ENCODE results near the gene CTSZ. TPM values are rescaled to one million over a fixed set of nuclear protein-coding genes. Genes with fewer than 3 reads are reported as not detected.

CTSZ gene
- total and polyA plus RNA-seq, 2 experiments from 2014 or later = 13.5 to 391 TPM

GRCh38 chr20:59026904-59027740, 20.1 kb upstream of the CTSZ start:
- in situ Hi-C loops (cut with MboI) = no loop called here
- Histone ChIP-seq H3K4me3 (no peak overlapping the region), H3K9ac (no peak overlapping the region), H3F3A (ENCODE audit: insufficient read depth) (peaks cover 44% of the 10 kb centered on the region), H4K20me1 (ENCODE audit: insufficient read depth) (peaks cover 14% of the 10 kb centered on the region; the same call in 1 of the 2 replicates), H3K9me2 (ENCODE audit: insufficient read depth) (no peaks in the 10 kb centered on the region), H3K9me3 (ENCODE audit: low read depth) (no peaks in the 10 kb centered on the region), H3K27ac (peak overlapping the region; percentile 28; the same call in 1 of the 2 replicates), H3K27me3 (replicated peaks; ENCODE audit: insufficient read depth) (no peaks in the 10 kb centered on the region), H3K4me1 (ENCODE audit: insufficient read depth) (peaks cover 40% of the 10 kb centered on the region), H3K4me2 (ENCODE audit: unreplicated experiment) (peak overlapping the region; percentile 84), H3K36me3 (ENCODE audit: low read depth) (peaks cover 28% of the 10 kb centered on the region), H3K79me2 (ENCODE audit: insufficient read depth) (peaks cover 75% of the 10 kb centered on the region), H2AFZ (no peak overlapping the region)
- TF ChIP-seq EZH2phosphoT487 (IDR thresholded peaks at IDR 0.05; ENCODE audit: insufficient read depth, low read depth) (no peak), EZH2 (IDR thresholded peaks at IDR 0.05; ENCODE audit: insufficient read depth, poor library complexity, severe bottlenecking) (no peak)
- WGBS, 2 experiments (ENCODE audit: low coverage in 1 of 2, low lambda C conversion rate in 2 of 2, missing lambda C conversion rate in 2 of 2) = 77% methylated on average over 5 of the region's 5 CpGs
- DNase-seq = no peak

GRCh38 chr20:59025511-59025910, 18.5 kb upstream of the CTSZ start:
- Histone ChIP-seq H3K9me3 (ENCODE audit: low read depth) (no peaks in the 10 kb centered on the region), H3K4me1 (ENCODE audit: insufficient read depth) (peaks cover 39% of the 10 kb centered on the region), H3K27ac (no peak overlapping the region), H3K9ac (no peak overlapping the region), H4K20me1 (ENCODE audit: insufficient read depth) (peaks cover 14% of the 10 kb centered on the region; the same call in 1 of the 2 replicates), H2AFZ (no peak overlapping the region), H3K4me3 (no peak overlapping the region), H3K27me3 (replicated peaks; ENCODE audit: insufficient read depth) (no peaks in the 10 kb centered on the region), H3K36me3 (ENCODE audit: low read depth) (peaks cover 28% of the 10 kb centered on the region), H3F3A (ENCODE audit: insufficient read depth) (peaks cover 50% of the 10 kb centered on the region), H3K4me2 (ENCODE audit: unreplicated experiment) (no peak overlapping the region), H3K79me2 (ENCODE audit: insufficient read depth) (peaks cover 59% of the 10 kb centered on the region), H3K9me2 (ENCODE audit: insufficient read depth) (no peaks in the 10 kb centered on the region)
- no peak for DNase-seq
- WGBS, 2 experiments (ENCODE audit: low coverage in 1 of 2, low lambda C conversion rate in 2 of 2, missing lambda C conversion rate in 2 of 2) = 94 to 99% methylated on average over 4 of the region's 4 CpGs
- in situ Hi-C loops (cut with MboI) = no loop called here
- TF ChIP-seq EZH2phosphoT487 (IDR thresholded peaks at IDR 0.05; ENCODE audit: insufficient read depth, low read depth) = no peak
- no peak for TF ChIP-seq EZH2 (IDR thresholded peaks at IDR 0.05; ENCODE audit: insufficient read depth, poor library complexity, severe bottlenecking)

GRCh38 chr20:59025086-59025485, 18.0 kb upstream of the CTSZ start:
- Histone ChIP-seq H3F3A (ENCODE audit: insufficient read depth) (peaks cover 46% of the 10 kb centered on the region), H3K79me2 (ENCODE audit: insufficient read depth) (peaks cover 58% of the 10 kb centered on the region), H2AFZ (no peak overlapping the region), H3K9ac (no peak overlapping the region), H3K27ac (no peak overlapping the region), H3K36me3 (ENCODE audit: low read depth) (peaks cover 28% of the 10 kb centered on the region), H3K4me3 (no peak overlapping the region), H3K9me3 (ENCODE audit: low read depth) (no peaks in the 10 kb centered on the region), H3K4me2 (ENCODE audit: unreplicated experiment) (no peak overlapping the region), H3K27me3 (replicated peaks; ENCODE audit: insufficient read depth) (no peaks in the 10 kb centered on the region), H3K9me2 (ENCODE audit: insufficient read depth) (no peaks in the 10 kb centered on the region), H3K4me1 (ENCODE audit: insufficient read depth) (peaks cover 37% of the 10 kb centered on the region), H4K20me1 (ENCODE audit: insufficient read depth) (peaks cover 14% of the 10 kb centered on the region; the same call in 1 of the 2 replicates)
- no peak for DNase-seq
- no peak for TF ChIP-seq EZH2 (IDR thresholded peaks at IDR 0.05; ENCODE audit: insufficient read depth, poor library complexity, severe bottlenecking)
- no peak for TF ChIP-seq EZH2phosphoT487 (IDR thresholded peaks at IDR 0.05; ENCODE audit: insufficient read depth, low read depth)
- 69 to 91% methylated on average over 2 of the region's 2 CpGs for WGBS, 2 experiments (ENCODE audit: low coverage in 1 of 2, low lambda C conversion rate in 2 of 2, missing lambda C conversion rate in 2 of 2)
- in situ Hi-C loops (cut with MboI) = no loop called here

GRCh38 chr20:59024111-59024530, 17.1 kb upstream of the CTSZ start:
- Histone ChIP-seq H3K4me2 (ENCODE audit: unreplicated experiment) (no peak overlapping the region), H3K27me3 (replicated peaks; ENCODE audit: insufficient read depth) (no peaks in the 10 kb centered on the region), H3K79me2 (ENCODE audit: insufficient read depth) (peaks cover 49% of the 10 kb centered on the region), H3K9me3 (ENCODE audit: low read depth) (no peaks in the 10 kb centered on the region), H3K27ac (no peak overlapping the region), H3K4me3 (no peak overlapping the region), H3K9me2 (ENCODE audit: insufficient read depth) (no peaks in the 10 kb centered on the region), H3K36me3 (ENCODE audit: low read depth) (peaks cover 22% of the 10 kb centered on the region; the same call in 1 of the 2 replicates), H4K20me1 (ENCODE audit: insufficient read depth) (peaks cover 14% of the 10 kb centered on the region; the same call in 1 of the 2 replicates), H3K4me1 (ENCODE audit: insufficient read depth) (peaks cover 27% of the 10 kb centered on the region), H2AFZ (no peak overlapping the region), H3K9ac (no peak overlapping the region), H3F3A (ENCODE audit: insufficient read depth) (peaks cover 39% of the 10 kb centered on the region)
- in situ Hi-C loops (cut with MboI) = loop anchor here (25.0 kb wide), 1 partner anchor 787 kb away; the partner anchor contains the start of gene ANKRD60
- TF ChIP-seq EZH2phosphoT487 (IDR thresholded peaks at IDR 0.05; ENCODE audit: insufficient read depth, low read depth) (no peak), EZH2 (IDR thresholded peaks at IDR 0.05; ENCODE audit: insufficient read depth, poor library complexity, severe bottlenecking) (no peak)
- 97% methylated on average over 24 of the region's 24 CpGs for WGBS, 2 experiments (ENCODE audit: low coverage in 1 of 2, low lambda C conversion rate in 2 of 2, missing lambda C conversion rate in 2 of 2)
- no peak for DNase-seq
